HepG2 (cell line): ENCODE data around the gene ARMH3. TPM values are rescaled to one million over a fixed set of nuclear protein-coding genes. Genes with fewer than 3 reads are reported as not detected.

Experiments
- ATF7 ChIP-seq, 2 experiments: fragments of 450-650 bp in 1 of 2; sonication (generic) in 1 of 2; formaldehyde crosslinking in 1 of 2; IDR thresholded peaks; 2 replicates each; pipeline versions ENCODE4 v1.4.0 to v1.6.1; 2016 to 2020; ENCODE audit warnings: antibody characterized with exemption in 1 of 2, mild to moderate bottlenecking in 1 of 2, missing genetic modification reagents in 1 of 2
- FOXC1 ChIP-seq: sonication (generic); formaldehyde crosslinking; IDR thresholded peaks from 2 replicates; pipeline ENCODE4 v1.8.0; 2022; ENCODE audit warnings: mild to moderate bottlenecking, missing genetic modification reagents, borderline replicate concordance
- IRX3 ChIP-seq: sonication (generic); formaldehyde crosslinking; IDR thresholded peaks from 2 replicates; pipeline ENCODE4 v1.8.1; 2023; ENCODE audit warnings: mild to moderate bottlenecking, low read depth, missing genetic modification reagents, borderline replicate concordance
- MED1 ChIP-seq: sonication (generic); formaldehyde crosslinking; IDR thresholded peaks from 2 replicates; pipeline ENCODE4 v1.4.0; 2020; ENCODE audit warnings: missing genetic modification reagents
- MIXL1 ChIP-seq: IDR thresholded peaks from 2 replicates; pipeline ENCODE4 v1.6.1; 2016
- PPARG ChIP-seq: conservative IDR thresholded peaks from 2 replicates; pipeline ENCODE4 v1.6.1; 2016; ENCODE audit warnings: missing biosample characterization, missing genetic modification reagents
- ZFP36L1 ChIP-seq: sonication (generic); formaldehyde crosslinking; IDR thresholded peaks from 2 replicates; pipeline ENCODE4 v1.8.0; 2022; ENCODE audit warnings: mild to moderate bottlenecking, missing genetic modification reagents, moderate library complexity
- ZNF225 ChIP-seq: sonication (generic); formaldehyde crosslinking; IDR thresholded peaks from 2 replicates; pipeline ENCODE4 v1.4.0; 2020; ENCODE audit warnings: mild to moderate bottlenecking, missing genetic modification reagents
- ZNF883 ChIP-seq: sonication (generic); formaldehyde crosslinking; IDR thresholded peaks from 2 replicates; pipeline ENCODE4 v1.5.1; 2020; ENCODE audit warnings: mild to moderate bottlenecking, missing genetic modification reagents; ENCODE audit errors: not compliant biosample characterization
- ZSCAN25 ChIP-seq: sonication (generic); formaldehyde crosslinking; IDR thresholded peaks from 2 replicates; pipeline ENCODE4 v1.8.0; 2022; ENCODE audit warnings: mild to moderate bottlenecking, missing genetic modification reagents
- ZSCAN9 ChIP-seq: IDR thresholded peaks from 2 replicates; pipeline ENCODE4 v1.6.1; 2016; ENCODE audit warnings: borderline replicate concordance
- polyA plus RNA-seq, 8 experiments: library from polyadenylated mRNA; depleted of rRNA in 3 of 8; stranded (reverse) in 7 of 8; unstranded in 1 of 8; fragments of >200 nt; fragmentation: Illumina TruSeq in 4 of 8; extraction: Trizol in 4 of 8; gene quantifications; 2 replicates each; pipeline versions ENCODE4 v1.2.1 to v1.2.3, GENCODE V29; 2011 to 2016; ENCODE audit warnings: low read depth in 4 of 8, missing spikeins in 1 of 8, mixed read lengths in 1 of 8; ENCODE audit not compliant: insufficient read depth in 1 of 8
- total RNA-seq, 5 experiments: library from RNA; depleted of rRNA; stranded (reverse); fragments of >200 nt; fragmentation: Illumina TruSeq; extraction: Trizol; gene quantifications; 2 replicates each; pipeline ENCODE4 v1.2.3, GENCODE V29; 2016; ENCODE audit warnings: low read depth in 1 of 5
- TF ChIP-seq, protein P1 (sequence below): sonication (generic); formaldehyde crosslinking; IDR thresholded peaks from 2 replicates; pipeline ENCODE4 v1.4.0; 2020; ENCODE audit warnings: mild to moderate bottlenecking, missing genetic modification reagents
- TF ChIP-seq, protein P2 (sequence below): sonication (generic); formaldehyde crosslinking; IDR thresholded peaks from 2 replicates; pipeline ENCODE4 v1.4.0; 2020; ENCODE audit warnings: missing genetic modification reagents, borderline replicate concordance
- TF ChIP-seq, protein P3 (sequence below): sonication (generic); formaldehyde crosslinking; IDR thresholded peaks from 2 replicates; pipeline ENCODE4 v1.9.0; 2021; ENCODE audit warnings: missing genetic modification reagents, mild to moderate bottlenecking, borderline replicate concordance
- TF ChIP-seq, protein P4 (sequence below): sonication (generic); formaldehyde crosslinking; IDR thresholded peaks from 2 replicates; pipeline ENCODE4 v1.4.0; 2020; ENCODE audit warnings: missing genetic modification reagents, borderline replicate concordance
- TF ChIP-seq, protein P5 (sequence below): sonication (generic); formaldehyde crosslinking; IDR thresholded peaks from 2 replicates; pipeline ENCODE4 v1.5.1; 2020; ENCODE audit warnings: missing genetic modification reagents, mild to moderate bottlenecking, borderline replicate concordance
- TF ChIP-seq, protein P6 (sequence below): sonication (generic); formaldehyde crosslinking; IDR thresholded peaks from 2 replicates; pipeline ENCODE4 v1.8.1; 2023; ENCODE audit warnings: mild to moderate bottlenecking, moderate library complexity, missing genetic modification reagents

ARMH3 gene
- total and polyA plus RNA-seq, 2 of the 13 experiments (the other 11 are each of a cell fraction or from before 2014, with no cell fraction given): 8.4 to 16.9 TPM

DNA sequence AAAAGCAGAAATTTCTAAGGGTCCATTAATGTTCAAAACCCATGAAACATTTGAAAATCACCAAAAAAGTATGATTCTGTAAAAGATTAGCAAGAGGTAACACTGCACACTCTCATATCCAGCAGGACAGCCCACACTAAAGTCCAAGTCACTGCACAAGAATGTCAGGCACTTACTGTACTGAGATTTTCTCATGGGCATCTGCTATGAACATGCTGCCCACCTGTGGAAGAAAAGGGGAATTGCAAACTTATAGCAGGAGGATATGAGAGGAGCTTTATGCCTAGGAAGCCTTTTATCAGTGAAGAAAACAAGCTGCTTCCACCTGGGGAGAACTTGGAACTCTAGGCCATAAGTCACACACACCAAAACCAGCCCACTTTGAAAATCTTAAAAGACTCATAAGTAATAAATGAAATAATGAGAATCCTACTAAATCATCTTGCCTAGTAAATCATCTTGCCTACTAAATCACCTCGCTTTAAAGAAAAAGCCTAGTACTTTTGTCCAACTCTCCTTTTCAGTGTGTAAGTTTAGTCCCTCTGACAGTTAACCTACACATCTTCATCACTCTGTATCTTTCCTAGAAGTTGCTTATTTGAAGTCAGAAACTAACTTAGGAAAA lies 46.1 kb downstream of the ARMH3 start (continued):
- TF ChIP-seq PPARG (CRISPR knock-in tag) (peak; percentile 64), IRX3 (CRISPR knock-in tag) (no peak), ZNF225 (CRISPR knock-in tag) (no peak), MIXL1 (CRISPR knock-in tag) (0 out of 2 replicates have a peak, but pooled peaks have one; percentile 30), ZSCAN9 (0 out of 2 replicates have a peak, but pooled peaks have one; percentile 29), ZNF883 (no peak), ZSCAN25 (no peak), MED1 (CRISPR knock-in tag) (no peak), FOXC1 (CRISPR knock-in tag) (no peak), ATF7 (IDR thresholded peaks at IDR 0.05) (no peak), ATF7 (CRISPR knock-in tag; IDR thresholded peaks at IDR 0.05) (no peak), ZFP36L1 (CRISPR knock-in tag) (no peak)
- TF ChIP-seq, protein P1, sequence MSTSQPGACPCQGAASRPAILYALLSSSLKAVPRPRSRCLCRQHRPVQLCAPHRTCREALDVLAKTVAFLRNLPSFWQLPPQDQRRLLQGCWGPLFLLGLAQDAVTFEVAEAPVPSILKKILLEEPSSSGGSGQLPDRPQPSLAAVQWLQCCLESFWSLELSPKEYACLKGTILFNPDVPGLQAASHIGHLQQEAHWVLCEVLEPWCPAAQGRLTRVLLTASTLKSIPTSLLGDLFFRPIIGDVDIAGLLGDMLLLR (CRISPR knock-in tag): no peak
- TF ChIP-seq, protein P2, sequence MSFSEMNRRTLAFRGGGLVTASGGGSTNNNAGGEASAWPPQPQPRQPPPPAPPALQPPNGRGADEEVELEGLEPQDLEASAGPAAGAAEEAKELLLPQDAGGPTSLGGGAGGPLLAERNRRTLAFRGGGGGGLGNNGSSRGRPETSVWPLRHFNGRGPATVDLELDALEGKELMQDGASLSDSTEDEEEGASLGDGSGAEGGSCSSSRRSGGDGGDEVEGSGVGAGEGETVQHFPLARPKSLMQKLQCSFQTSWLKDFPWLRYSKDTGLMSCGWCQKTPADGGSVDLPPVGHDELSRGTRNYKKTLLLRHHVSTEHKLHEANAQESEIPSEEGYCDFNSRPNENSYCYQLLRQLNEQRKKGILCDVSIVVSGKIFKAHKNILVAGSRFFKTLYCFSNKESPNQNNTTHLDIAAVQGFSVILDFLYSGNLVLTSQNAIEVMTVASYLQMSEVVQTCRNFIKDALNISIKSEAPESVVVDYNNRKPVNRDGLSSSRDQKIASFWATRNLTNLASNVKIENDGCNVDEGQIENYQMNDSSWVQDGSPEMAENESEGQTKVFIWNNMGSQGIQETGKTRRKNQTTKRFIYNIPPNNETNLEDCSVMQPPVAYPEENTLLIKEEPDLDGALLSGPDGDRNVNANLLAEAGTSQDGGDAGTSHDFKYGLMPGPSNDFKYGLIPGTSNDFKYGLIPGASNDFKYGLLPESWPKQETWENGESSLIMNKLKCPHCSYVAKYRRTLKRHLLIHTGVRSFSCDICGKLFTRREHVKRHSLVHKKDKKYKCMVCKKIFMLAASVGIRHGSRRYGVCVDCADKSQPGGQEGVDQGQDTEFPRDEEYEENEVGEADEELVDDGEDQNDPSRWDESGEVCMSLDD (CRISPR knock-in tag): no peak
- TF ChIP-seq, protein P3, sequence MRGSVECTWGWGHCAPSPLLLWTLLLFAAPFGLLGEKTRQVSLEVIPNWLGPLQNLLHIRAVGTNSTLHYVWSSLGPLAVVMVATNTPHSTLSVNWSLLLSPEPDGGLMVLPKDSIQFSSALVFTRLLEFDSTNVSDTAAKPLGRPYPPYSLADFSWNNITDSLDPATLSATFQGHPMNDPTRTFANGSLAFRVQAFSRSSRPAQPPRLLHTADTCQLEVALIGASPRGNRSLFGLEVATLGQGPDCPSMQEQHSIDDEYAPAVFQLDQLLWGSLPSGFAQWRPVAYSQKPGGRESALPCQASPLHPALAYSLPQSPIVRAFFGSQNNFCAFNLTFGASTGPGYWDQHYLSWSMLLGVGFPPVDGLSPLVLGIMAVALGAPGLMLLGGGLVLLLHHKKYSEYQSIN (CRISPR knock-in tag): no peak
- TF ChIP-seq, protein P4, sequence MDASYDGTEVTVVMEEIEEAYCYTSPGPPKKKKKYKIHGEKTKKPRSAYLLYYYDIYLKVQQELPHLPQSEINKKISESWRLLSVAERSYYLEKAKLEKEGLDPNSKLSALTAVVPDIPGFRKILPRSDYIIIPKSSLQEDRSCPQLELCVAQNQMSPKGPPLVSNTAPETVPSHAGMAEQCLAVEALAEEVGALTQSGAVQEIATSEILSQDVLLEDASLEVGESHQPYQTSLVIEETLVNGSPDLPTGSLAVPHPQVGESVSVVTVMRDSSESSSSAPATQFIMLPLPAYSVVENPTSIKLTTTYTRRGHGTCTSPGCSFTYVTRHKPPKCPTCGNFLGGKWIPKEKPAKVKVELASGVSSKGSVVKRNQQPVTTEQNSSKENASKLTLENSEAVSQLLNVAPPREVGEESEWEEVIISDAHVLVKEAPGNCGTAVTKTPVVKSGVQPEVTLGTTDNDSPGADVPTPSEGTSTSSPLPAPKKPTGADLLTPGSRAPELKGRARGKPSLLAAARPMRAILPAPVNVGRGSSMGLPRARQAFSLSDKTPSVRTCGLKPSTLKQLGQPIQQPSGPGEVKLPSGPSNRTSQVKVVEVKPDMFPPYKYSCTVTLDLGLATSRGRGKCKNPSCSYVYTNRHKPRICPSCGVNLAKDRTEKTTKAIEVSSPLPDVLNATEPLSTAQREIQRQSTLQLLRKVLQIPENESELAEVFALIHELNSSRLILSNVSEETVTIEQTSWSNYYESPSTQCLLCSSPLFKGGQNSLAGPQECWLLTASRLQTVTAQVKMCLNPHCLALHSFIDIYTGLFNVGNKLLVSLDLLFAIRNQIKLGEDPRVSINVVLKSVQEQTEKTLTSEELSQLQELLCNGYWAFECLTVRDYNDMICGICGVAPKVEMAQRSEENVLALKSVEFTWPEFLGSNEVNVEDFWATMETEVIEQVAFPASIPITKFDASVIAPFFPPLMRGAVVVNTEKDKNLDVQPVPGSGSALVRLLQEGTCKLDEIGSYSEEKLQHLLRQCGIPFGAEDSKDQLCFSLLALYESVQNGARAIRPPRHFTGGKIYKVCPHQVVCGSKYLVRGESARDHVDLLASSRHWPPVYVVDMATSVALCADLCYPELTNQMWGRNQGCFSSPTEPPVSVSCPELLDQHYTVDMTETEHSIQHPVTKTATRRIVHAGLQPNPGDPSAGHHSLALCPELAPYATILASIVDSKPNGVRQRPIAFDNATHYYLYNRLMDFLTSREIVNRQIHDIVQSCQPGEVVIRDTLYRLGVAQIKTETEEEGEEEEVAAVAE (CRISPR knock-in tag): 0 out of 2 replicates have a peak, but pooled peaks have one; percentile 41
- TF ChIP-seq, protein P5, sequence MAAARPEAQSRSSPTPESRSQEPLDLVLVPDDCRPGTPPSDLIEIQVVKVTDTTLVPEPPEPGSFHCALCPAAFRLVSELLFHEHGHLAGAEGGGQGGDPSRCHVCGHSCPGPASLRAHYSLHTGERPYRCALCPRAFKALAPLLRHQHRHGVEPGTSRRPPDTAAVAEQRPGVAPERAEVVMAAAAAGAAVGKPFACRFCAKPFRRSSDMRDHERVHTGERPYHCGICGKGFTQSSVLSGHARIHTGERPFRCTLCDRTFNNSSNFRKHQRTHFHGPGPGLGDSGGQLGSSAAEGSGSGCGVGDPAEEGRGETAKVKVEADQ (CRISPR knock-in tag): 0 out of 2 replicates have a peak, but pooled peaks have one; percentile 62
- TF ChIP-seq, protein P6, sequence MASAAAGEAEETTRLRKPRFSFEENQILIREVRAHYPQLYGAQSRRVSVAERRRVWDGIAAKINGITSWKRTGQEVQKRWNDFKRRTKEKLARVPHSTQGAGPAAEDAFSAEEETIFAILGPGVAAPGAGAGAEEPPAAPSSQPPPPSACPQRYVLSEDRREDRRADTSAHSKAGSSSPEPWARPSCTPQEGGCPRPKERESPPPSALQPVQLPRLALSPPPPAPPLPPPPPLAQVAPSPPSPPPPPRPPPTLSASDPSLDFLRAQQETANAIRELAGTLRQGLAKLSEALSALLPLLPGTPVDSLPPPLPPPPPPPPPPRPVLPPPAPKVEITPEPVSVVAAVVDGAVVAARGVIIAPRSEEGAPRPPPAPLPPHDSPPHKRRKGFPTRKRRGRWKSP: no peak
